ENCODE data around the gene IGSF5.
A peak's percentile ranks its signal among the peaks of the same experiment; 100 is the strongest.
"Not testable (repeated sequence)": the region's sequence is repeated elsewhere in the genome, so short reads cannot be mapped to it uniquely, and the experiment has no call there.

Gene IGSF5

GRCh38 chr21:39744883-39745282, at the start of gene IGSF5:
IGSF5 (plus strand) TSS chr21:39745183; CDS start chr21:39745510, 327 bp downstream.
- not testable (repeated sequence) for DNase-seq

GRCh38 chr21:39696196-39696595, 48.8 kb upstream of the IGSF5 start:
- DNase-seq, result no peak

GRCh38 chr21:39696618-39697017, 48.4 kb upstream of the IGSF5 start:
- no peak for DNase-seq

GRCh38 chr21:39700318-39700717, 44.7 kb upstream of the IGSF5 start:
- no peak for DNase-seq

GRCh38 chr21:39703578-39703977, 41.4 kb upstream of the IGSF5 start:
- DNase-seq, result no peak

- no peak for DNase-seq
These were observed 39.1 kb upstream of the IGSF5 start for GRCh38 chr21:39705849-39706248.

- DNase-seq, result no peak
These were observed 37.7 kb upstream of the IGSF5 start for GRCh38 chr21:39707316-39707715.

GRCh38 chr21:39710866-39711265, 34.1 kb upstream of the IGSF5 start:
- DNase-seq, result no peak

GRCh38 chr21:39712273-39712672, 32.7 kb upstream of the IGSF5 start:
- DNase-seq, result no peak

GRCh38 chr21:39712976-39713375, 32.0 kb upstream of the IGSF5 start:
- DNase-seq, result no peak

GRCh38 chr21:39713905-39714304, 31.1 kb upstream of the IGSF5 start:
- no peak for DNase-seq

- DNase-seq, result no peak
These were observed 30.7 kb upstream of the IGSF5 start for GRCh38 chr21:39714331-39714730.

- peak; percentile 64 for DNase-seq
These were observed 29.1 kb upstream of the IGSF5 start for GRCh38 chr21:39715804-39716397.

- no peak for DNase-seq
These were observed 24.7 kb upstream of the IGSF5 start for GRCh38 chr21:39720126-39720778.

- no peak for DNase-seq
These were observed 23.1 kb upstream of the IGSF5 start for GRCh38 chr21:39721885-39722284.

- no peak for DNase-seq
These were observed 20.0 kb upstream of the IGSF5 start for GRCh38 chr21:39724944-39725343.

GRCh38 chr21:39726133-39726532, 18.9 kb upstream of the IGSF5 start:
- no peak for DNase-seq

- no peak for DNase-seq
These were observed 17.4 kb upstream of the IGSF5 start for GRCh38 chr21:39727401-39728120.

GRCh38 chr21:39728341-39728740, 16.6 kb upstream of the IGSF5 start:
- DNase-seq, result no peak

GRCh38 chr21:39730418-39731157, 14.4 kb upstream of the IGSF5 start:
- DNase-seq, result no peak

GRCh38 chr21:39736716-39737115, 8.3 kb upstream of the IGSF5 start:
- DNase-seq, result no peak

- no peak for DNase-seq
These were observed 7.5 kb upstream of the IGSF5 start for GRCh38 chr21:39737376-39738000.

- no peak for DNase-seq
These were observed 6.4 kb upstream of the IGSF5 start for GRCh38 chr21:39738566-39738965.
